ENCODE data around the gene NOTCH1.

- TF ChIP-seq CTCF (conservative IDR thresholded peaks at IDR 0.05; ENCODE audit: low read length) (no peak), EZH2phosphoT487 (IDR thresholded peaks at IDR 0.05; ENCODE audit: borderline replicate concordance, low read depth, low read length) (no peak)
Observed at GRCh38 chr9:136525841-136526499, 19.9 kb downstream of the NOTCH1 start.
